Transverse colon (tissue), 4 donors: ENCODE data around the gene PEX10. TPM values are rescaled to one million over a fixed set of nuclear protein-coding genes. Genes with fewer than 3 reads are reported as not detected.

ENCODE experiments used
- DNase-seq: peaks from one replicate; pipeline ENCODE4 v3.0.0-alpha.2; 2019
- H3K27ac ChIP-seq, 4 donors: fragments of 200-600 bp; sonication (generic); 2 replicates each; pipeline ENCODE4 v1.5.1; 2016 to 2018; ENCODE audit warnings: inconsistent platforms in 4 of 4
- H3K27me3 ChIP-seq: fragments of 200-600 bp; sonication (generic); 2 replicates; pipeline ENCODE4 v1.5.1; 2017; ENCODE audit warnings: inconsistent platforms
- H3K36me3 ChIP-seq, 4 donors: fragments of 200-600 bp; sonication (generic); 2 replicates each; pipeline ENCODE4 v1.5.1; 2017 to 2019; ENCODE audit warnings: inconsistent platforms in 4 of 4
- H3K4me1 ChIP-seq, 4 donors: fragments of 200-600 bp; sonication (generic); 2 replicates each; pipeline ENCODE4 v1.5.1; 2017 to 2020; ENCODE audit warnings: inconsistent platforms in 4 of 4
- H3K4me3 ChIP-seq, 4 donors: fragments of 200-600 bp; sonication (generic); 1 replicate in 1 of 4; 2 replicates in 3 of 4; pipeline versions ENCODE4 v1.5.1 to v1.6.1; 2017 to 2019; ENCODE audit warnings: inconsistent platforms in 4 of 4
- H3K9me3 ChIP-seq, 2 donors: fragments of 200-600 bp; sonication (generic); 2 replicates each; pipeline ENCODE4 v1.5.1; 2017 to 2019; ENCODE audit warnings: inconsistent platforms in 2 of 2
- CTCF ChIP-seq, 5 experiments: fragments of 200-600 bp in 3 of 5; fragments of 450-650 bp in 2 of 5; sonication (generic) in 3 of 5; IDR thresholded peaks; 1 replicate in 2 of 5; 2 replicates in 3 of 5; pipeline ENCODE4 v1.5.1; 2016 to 2017; ENCODE audit warnings: antibody characterized with exemption in 5 of 5, inconsistent platforms in 3 of 5, mild to moderate bottlenecking in 2 of 5, moderate library complexity in 1 of 5
- EP300 ChIP-seq: sonication (generic); formaldehyde crosslinking; IDR thresholded peaks from one replicate; pipeline ENCODE4 v1.6.1; 2017; ENCODE audit warnings: antibody characterized with exemption, low read depth
- POLR2A ChIP-seq: fragments of 450-650 bp; IDR thresholded peaks from one replicate; pipeline ENCODE4 v1.6.1; 2016; ENCODE audit warnings: antibody characterized with exemption, mild to moderate bottlenecking, moderate library complexity
- POLR2AphosphoS5 ChIP-seq, 3 donors: sonication (generic); formaldehyde crosslinking; IDR thresholded peaks; one replicate each; pipeline ENCODE4 v1.6.1; 2016; ENCODE audit warnings: antibody characterized with exemption in 3 of 3
- WGBS, 2 donors: methylation state at CpG; one replicate each; pipeline ENCODE4 v1.1.5; 2018; ENCODE audit warnings: low coverage in 1 of 2; 5-methylcytosine and 5-hydroxymethylcytosine counted together
- in situ Hi-C, 4 donors: fragments of 200-750 bp; cut with MboI; loops; one replicate each; pipeline versions ENCODE4 v1.15.0 to v1.15.1; 2017; ENCODE audit warnings: low sequenced_read_pairs in 3 of 4, low pct_ligation_motif_present in 1 of 4, low pct_unique_long_range_greater_than_20kb in 1 of 4
- intact Hi-C: fragments of 100-400 bp; cut with DNase I; formaldehyde crosslinking; loops from one replicate; pipeline ENCODE4 v1.15.1; 2023; ENCODE audit warnings: low total_unique reads
- total RNA-seq, 4 donors: library from RNA; depleted of rRNA; stranded (reverse); fragments of >200 nt; gene quantifications; one replicate each; pipeline ENCODE4 v1.1.0, GENCODE V29; 2016

The PEX10 gene
- total RNA-seq, 4 donors from 2014 or later = 16.9 to 28.8 (median 21.3) TPM

GRCh38 chr1:2428490-2428889 is 16.1 kb upstream of the PEX10 start:
- in situ Hi-C loops (no loop called here), intact Hi-C loops (no loop called here)
- Histone ChIP-seq H3K27ac (no peak overlapping the region), H3K27me3 (peaks cover 26% of the 10 kb centered on the region), H3K36me3 (no peaks in the 10 kb centered on the region), H3K4me3 (no peak overlapping the region), H3K9me3 (peaks cover 0 to 7% of the 10 kb centered on the region in 2 donors), H3K4me1 (no peaks in the 10 kb centered on the region)
- WGBS, 2 donors = 92% methylated on average over 24 of the region's 28 CpGs; no CpG with 5 or more reads in 1 of the 2 donors
- no peak for DNase-seq
- TF ChIP-seq POLR2A = no peak
- no peak for TF ChIP-seq EP300
- no peak for TF ChIP-seq CTCF (IDR thresholded peaks at IDR 0.05)
- TF ChIP-seq POLR2AphosphoS5 (IDR thresholded peaks at IDR 0.05) = no peak

- no peaks in the 10 kb centered on the region for H3K4me1 ChIP-seq
- intact Hi-C loops = no loop called here
- H3K27me3 ChIP-seq = peaks cover 26% of the 10 kb centered on the region
- 66% methylated on average over 8 of the region's 10 CpGs; no CpG with 5 or more reads in 1 of the 2 donors for WGBS, 2 donors
- TF ChIP-seq POLR2A = no peak
- H3K36me3 ChIP-seq = no peaks in the 10 kb centered on the region
- H3K4me3 ChIP-seq = no peak overlapping the region
- no peak overlapping the region for H3K27ac ChIP-seq
- no peak for DNase-seq
- H3K9me3 ChIP-seq = peaks cover 0 to 12% of the 10 kb centered on the region in 2 donors
- in situ Hi-C loops = no loop called here
Measured at GRCh38 chr1:2427976-2428375, 15.6 kb upstream of the PEX10 start.

- TF ChIP-seq EP300 (no peak), POLR2A (no peak), POLR2AphosphoS5 (IDR thresholded peaks at IDR 0.05) (no peak), CTCF (IDR thresholded peaks at IDR 0.05) (no peak)
- in situ Hi-C loops = no loop called here
- no peak overlapping the region for H3K27ac ChIP-seq
- 74% methylated on average over 17 of the region's 18 CpGs; no CpG with 5 or more reads in 1 of the 2 donors for WGBS, 2 donors
- H3K4me3 ChIP-seq = no peak overlapping the region
- H3K27me3 ChIP-seq = peaks cover 20% of the 10 kb centered on the region
- no peaks in the 10 kb centered on the region for H3K4me1 ChIP-seq
- no peak for DNase-seq
- no peaks in the 10 kb centered on the region for H3K36me3 ChIP-seq
- intact Hi-C loops = no loop called here
- peaks cover 0 to 12% of the 10 kb centered on the region in 2 donors for H3K9me3 ChIP-seq
Measured at GRCh38 chr1:2427051-2427450, 14.7 kb upstream of the PEX10 start.

- Histone ChIP-seq H3K27me3 (peaks cover 18% of the 10 kb centered on the region), H3K4me3 (no peak overlapping the region), H3K4me1 (no peaks in the 10 kb centered on the region), H3K9me3 (peaks cover 0 to 12% of the 10 kb centered on the region in 2 donors), H3K36me3 (no peaks in the 10 kb centered on the region), H3K27ac (no peak overlapping the region)
- DNase-seq = no peak
- TF ChIP-seq POLR2AphosphoS5 (IDR thresholded peaks at IDR 0.05) = no peak
- TF ChIP-seq EP300 = no peak
- no peak for TF ChIP-seq CTCF (IDR thresholded peaks at IDR 0.05)
- no peak for TF ChIP-seq POLR2A
- WGBS, 2 donors = 67% methylated on average over 14 of the region's 18 CpGs; no CpG with 5 or more reads in 1 of the 2 donors
- intact Hi-C loops (no loop called here), in situ Hi-C loops (no loop called here)
Measured at GRCh38 chr1:2426540-2426939, 14.2 kb upstream of the PEX10 start.

GRCh38 chr1:2425892-2426291 is 13.5 kb upstream of the PEX10 start:
- 59% methylated on average over 11 of the region's 11 CpGs; no CpG with 5 or more reads in 1 of the 2 donors for WGBS, 2 donors
- TF ChIP-seq CTCF (IDR thresholded peaks at IDR 0.05) (no peak), POLR2A (no peak), EP300 (no peak), POLR2AphosphoS5 (IDR thresholded peaks at IDR 0.05) (no peak)
- no peak overlapping the region for H3K27ac ChIP-seq
- H3K4me1 ChIP-seq = no peaks in the 10 kb centered on the region
- intact Hi-C loops (no loop called here), in situ Hi-C loops (no loop called here)
- peaks cover 0 to 12% of the 10 kb centered on the region in 2 donors for H3K9me3 ChIP-seq
- no peak for DNase-seq
- peaks cover 22% of the 10 kb centered on the region for H3K27me3 ChIP-seq
- no peaks in the 10 kb centered on the region for H3K36me3 ChIP-seq
- no peak overlapping the region for H3K4me3 ChIP-seq
